HEK293T (cell line): ENCODE data around the gene IRAK3.

ENCODE experiments used
- CTBP1 ChIP-seq: fragments of 450-650 bp; IDR thresholded peaks from 2 replicates; pipeline ENCODE4 v1.6.1; 2016; ENCODE audit warnings: borderline replicate concordance
- ELF4 ChIP-seq: fragments of 450-650 bp; IDR thresholded peaks from 2 replicates; pipeline ENCODE4 v1.6.1; 2017; ENCODE audit warnings: antibody characterized with exemption
- FOXA1 ChIP-seq: fragments of 450-650 bp; IDR thresholded peaks from 2 replicates; pipeline ENCODE4 v1.6.1; 2016; ENCODE audit warnings: mild to moderate bottlenecking
- FOXK2 ChIP-seq: fragments of 450-650 bp; IDR thresholded peaks from 2 replicates; pipeline ENCODE4 v1.6.1; 2016; ENCODE audit warnings: mild to moderate bottlenecking
- FOXM1 ChIP-seq: fragments of 450-650 bp; IDR thresholded peaks from 2 replicates; pipeline ENCODE4 v1.6.1; 2017; ENCODE audit warnings: mild to moderate bottlenecking, borderline replicate concordance
- L3MBTL2 ChIP-seq: fragments of 450-650 bp; conservative IDR thresholded peaks from 2 replicates; pipeline ENCODE4 v1.6.1; 2016; ENCODE audit warnings: mild to moderate bottlenecking
- SP1 ChIP-seq: fragments of 450-650 bp; IDR thresholded peaks from 2 replicates; pipeline ENCODE4 v1.6.1; 2017
- SUZ12 ChIP-seq: fragments of 450-650 bp; IDR thresholded peaks from 2 replicates; pipeline ENCODE4 v1.6.1; 2016; ENCODE audit warnings: mild to moderate bottlenecking
- TARDBP ChIP-seq: fragments of 450-650 bp; IDR thresholded peaks from 2 replicates; pipeline ENCODE4 v1.6.1; 2016
- ZNF384 ChIP-seq: fragments of 450-650 bp; IDR thresholded peaks from 2 replicates; pipeline ENCODE4 v1.6.1; 2016
- TF ChIP-seq, protein P1 (sequence below): fragments of 450-650 bp; IDR thresholded peaks from 2 replicates; pipeline ENCODE4 v1.6.1; 2016

DNA sequence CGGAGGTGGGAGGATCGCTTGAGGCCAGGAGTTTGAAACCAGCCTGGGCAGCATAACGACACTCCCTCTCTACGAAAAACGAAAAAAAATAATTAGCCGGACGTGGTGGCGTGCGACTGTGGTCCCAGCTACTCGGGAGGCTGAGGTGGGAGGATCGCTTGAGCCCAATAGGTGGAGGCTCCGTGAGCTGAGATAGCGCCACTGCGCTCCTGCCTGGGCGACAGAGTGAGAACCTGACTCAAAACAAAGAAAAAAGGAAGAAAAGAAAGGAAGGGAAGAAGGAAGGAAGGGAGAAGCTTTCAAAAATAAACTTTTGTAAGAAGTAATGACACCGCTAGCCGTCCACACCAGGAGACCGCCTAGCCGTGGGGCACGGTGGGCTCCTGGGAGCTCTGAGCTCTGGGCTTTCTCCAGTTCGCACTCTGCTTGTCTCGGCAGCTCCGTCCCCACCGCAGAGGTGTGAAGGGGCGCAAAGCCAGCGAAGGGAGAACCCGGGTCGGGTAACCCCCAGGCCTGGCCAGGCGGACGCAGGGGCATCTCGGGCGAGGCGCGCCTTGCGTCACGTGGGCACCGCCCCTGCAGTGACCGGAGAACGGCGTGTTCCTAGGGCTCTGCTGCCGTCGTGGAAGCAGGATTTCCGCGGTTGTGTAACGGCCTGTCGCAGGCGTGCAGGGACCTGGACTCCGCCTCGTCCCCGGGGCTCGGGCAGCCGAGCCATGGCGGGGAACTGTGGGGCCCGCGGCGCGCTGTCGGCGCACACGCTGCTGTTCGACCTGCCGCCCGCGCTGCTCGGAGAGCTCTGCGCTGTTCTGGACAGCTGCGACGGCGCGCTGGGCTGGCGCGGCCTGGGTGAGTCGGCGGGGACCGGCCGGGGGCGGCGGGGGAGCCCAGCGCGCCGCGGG, at the start of gene IRAK3:
- TF ChIP-seq FOXK2 (no peak), SP1 (no peak), FOXM1 (no peak), L3MBTL2 (no peak), SUZ12 (no peak), ZNF384 (no peak), TARDBP (no peak), ELF4 (no peak), CTBP1 (no peak), FOXA1 (no peak)
- TF ChIP-seq, protein P1, sequence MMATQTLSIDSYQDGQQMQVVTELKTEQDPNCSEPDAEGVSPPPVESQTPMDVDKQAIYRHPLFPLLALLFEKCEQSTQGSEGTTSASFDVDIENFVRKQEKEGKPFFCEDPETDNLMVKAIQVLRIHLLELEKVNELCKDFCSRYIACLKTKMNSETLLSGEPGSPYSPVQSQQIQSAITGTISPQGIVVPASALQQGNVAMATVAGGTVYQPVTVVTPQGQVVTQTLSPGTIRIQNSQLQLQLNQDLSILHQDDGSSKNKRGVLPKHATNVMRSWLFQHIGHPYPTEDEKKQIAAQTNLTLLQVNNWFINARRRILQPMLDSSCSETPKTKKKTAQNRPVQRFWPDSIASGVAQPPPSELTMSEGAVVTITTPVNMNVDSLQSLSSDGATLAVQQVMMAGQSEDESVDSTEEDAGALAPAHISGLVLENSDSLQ = no peak
